ENCODE data around the gene ACSS1.

GRCh38 chr20:24958506-24959385 is 99.2 kb downstream of the ACSS1 start:
- TF ChIP-seq CTCF (IDR thresholded peaks at IDR 0.05) (no peak), POLR2A (IDR thresholded peaks at IDR 0.05) (no peak)
